HG02588 (cell line): ENCODE results near the gene PGBD2.
"Not testable (repeated sequence)": the region's sequence is repeated elsewhere in the genome, so short reads cannot be mapped to it uniquely, and the experiment has no call there.

Experiments
- ATAC-seq: cut with Tn5 transposase; IDR thresholded peaks from one replicate; pipeline ENCODE4 v1.9.1; 2021; ENCODE audit warnings: mild to moderate bottlenecking, moderate library complexity; ENCODE audit not compliant: unreplicated experiment

PGBD2 gene

DNA sequence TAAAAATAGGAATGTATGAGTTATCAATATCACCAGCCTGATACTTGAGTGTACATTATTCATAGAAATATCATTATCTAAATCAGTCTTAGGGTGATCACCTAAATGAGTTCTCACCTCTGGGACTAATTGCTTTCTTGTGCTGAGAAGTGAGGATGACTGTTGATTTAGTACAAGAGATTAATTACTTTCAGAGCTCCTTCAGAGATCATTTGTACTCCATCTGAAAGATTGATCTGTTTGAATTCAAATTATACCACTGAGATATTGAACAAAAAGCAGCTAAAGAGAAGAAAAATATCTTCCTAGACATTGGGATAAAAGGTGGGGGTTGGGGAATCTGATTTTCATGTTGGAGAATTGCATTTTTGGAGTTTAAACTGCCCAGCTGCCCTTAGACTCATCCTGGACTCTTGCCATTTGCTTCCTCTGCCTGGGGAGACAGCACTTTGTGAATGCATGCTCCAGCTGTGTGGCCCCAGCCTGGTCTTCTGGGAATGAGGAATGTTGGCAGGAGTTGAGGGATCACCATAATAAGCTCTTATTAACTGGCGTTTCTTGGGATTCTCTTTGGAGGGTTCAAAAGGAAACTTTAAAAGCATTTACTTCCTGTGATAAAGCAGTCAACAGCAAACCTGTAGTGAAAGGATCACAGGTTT lies 19.7 kb upstream of the PGBD2 start:
- ATAC-seq, result no peak

DNA sequence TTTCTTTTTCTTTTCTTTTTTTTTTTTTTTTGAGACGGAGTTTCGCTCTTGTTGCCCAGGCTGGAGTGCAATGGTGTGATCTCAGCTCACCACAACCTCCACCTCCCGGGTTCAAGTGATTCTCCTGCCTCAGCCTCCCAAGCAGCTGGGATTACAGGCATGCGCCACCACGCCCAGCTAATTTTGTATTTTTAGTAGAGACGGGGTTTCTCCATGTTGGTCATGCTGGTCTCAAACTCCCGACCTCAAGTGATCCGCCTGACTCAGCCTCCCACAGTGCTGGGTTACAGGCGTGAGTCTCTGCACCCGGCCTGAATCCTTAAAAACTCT lies 16.2 kb upstream of the PGBD2 start:
- not testable (repeated sequence) for ATAC-seq

DNA sequence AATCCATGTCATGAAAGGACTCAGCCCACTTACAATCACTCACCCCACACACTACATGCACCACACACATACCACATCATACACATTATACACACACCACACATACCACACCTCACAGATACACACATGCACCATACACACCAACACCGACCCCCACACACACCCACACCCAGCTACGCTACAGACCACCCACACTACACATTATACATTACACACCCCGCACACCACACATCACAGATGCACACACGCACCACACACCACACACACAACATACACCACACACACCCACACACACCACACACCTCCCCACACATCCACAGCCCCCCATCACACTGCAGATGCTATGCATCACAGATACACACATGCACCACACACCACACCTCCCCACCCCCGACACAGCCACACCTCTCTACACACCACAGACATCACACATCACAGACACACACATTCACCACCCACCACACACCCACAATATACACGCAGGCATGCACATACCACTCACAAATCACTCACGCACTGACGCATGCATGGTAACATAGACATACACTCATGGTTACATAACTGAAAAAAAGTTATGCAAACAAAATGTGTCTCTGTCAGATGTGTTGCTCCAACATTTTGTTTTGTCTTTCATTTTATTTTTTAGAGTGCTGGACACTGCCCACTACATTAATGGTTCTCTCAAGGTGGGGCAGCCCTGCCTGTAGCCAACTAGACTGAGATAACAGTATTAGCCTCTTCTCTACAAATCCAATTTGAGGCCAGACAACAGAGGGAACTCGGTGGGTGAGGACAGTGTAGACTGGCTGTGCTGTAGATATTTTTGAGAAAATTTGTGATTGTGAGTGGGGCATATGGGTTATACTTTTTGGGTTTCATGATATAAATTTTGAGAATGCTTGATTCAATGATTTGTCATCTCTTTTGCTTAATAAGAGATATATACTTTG lies 15.2 kb upstream of the PGBD2 start:
- ATAC-seq, result no peak

DNA sequence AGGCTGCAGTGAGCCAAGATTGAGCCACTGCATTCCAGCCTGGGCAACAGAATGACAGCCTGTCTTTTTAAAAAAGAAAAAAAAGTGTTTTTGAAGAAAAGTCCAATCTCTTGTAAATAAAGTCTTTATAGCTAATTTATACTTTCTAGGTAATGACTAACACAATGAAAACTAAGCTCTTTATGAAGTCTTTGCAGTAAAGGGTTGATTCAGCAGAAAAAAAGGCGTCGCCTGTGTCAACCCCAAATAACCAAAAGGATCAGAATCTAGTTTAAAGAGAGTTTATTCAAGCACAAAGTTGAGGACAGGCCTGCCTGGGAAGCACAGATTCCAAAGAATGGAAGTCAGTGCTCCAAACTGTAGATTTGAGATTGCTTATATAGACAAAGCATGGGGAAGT lies 14.3 kb upstream of the PGBD2 start:
- ATAC-seq, result no peak

DNA sequence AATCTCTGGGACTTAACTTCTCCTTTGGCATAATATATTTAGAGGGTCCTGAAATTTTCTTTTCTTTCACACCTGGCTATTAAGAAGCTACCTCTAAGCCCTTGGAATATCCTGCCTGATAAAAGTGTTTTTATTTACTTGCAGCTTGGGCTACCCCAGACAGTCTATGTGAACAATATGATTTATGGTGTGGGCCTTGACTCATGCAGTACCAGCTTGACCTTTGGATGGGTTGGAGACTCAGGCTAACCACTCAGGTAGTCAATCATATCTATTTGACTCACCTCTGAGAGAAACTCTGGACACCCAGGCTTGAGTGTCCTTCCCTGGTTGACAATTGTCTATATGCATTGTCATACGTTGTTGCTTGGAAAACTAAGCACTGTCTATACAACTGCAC lies 13.4 kb upstream of the PGBD2 start:
- no peak for ATAC-seq

DNA sequence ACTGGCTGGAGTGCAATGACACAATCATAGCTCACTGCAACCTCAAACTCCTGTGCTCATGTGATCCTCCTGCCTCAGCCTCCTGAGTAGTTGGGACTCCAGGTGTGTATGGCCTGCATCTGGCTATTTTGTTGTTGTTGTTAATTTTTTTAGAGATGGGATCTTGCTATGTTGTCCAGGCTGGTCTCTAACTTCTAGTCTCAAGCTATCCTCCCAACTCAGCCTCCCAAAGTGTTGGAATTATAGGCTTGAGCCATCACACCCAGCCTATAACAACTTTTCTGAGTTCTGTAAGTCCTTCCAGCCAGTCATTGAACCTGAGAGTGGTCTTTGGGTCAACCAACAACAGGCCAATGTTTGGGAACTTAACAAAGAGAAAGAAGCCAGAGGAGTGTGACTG lies 11.2 kb upstream of the PGBD2 start:
- ATAC-seq, result no peak

DNA sequence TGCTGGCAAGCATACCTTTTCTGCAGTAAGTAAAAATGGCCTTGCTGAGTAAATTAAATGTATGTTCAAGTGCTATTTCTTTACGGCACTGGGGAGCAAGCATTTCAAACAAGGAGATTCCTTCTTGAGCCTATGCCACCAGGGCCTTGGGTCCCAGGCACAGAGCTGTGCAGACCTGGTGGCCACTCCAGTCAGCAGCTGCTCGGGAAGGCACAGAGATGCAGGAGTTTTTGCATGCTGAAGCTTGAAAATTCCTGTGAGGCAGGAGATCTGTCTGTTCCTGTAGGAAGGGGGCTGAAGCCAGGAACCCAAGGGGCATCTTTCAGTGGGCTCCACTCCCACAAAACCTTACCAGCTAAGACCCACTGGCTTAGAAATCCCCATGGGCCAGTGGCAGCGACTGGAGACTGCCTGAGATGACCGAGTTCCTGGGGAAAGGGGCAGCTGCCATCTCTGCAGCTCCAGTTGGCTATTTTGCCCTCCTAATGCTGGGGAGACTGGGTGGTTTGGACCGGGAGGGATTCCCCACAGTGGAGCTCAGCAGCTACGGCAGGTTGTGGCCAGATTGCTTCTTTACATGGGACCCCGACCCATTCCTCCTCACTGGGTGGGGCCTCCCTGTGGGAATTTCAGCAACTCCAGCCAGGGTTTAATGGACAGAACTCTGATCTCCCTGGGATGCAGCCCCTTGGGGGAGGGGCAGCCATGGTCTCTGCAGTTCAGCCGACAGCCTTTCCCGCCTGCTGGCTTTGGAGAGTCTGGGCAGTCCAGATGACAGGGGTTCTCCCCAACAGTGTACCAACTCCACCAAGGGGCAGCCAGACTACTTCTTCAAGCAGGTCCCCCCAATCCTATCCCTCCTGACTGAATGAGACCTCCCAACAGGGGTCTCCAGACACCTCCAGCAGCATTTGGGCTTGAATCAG lies 8.4 kb upstream of the PGBD2 start:
- ATAC-seq, result no peak

DNA sequence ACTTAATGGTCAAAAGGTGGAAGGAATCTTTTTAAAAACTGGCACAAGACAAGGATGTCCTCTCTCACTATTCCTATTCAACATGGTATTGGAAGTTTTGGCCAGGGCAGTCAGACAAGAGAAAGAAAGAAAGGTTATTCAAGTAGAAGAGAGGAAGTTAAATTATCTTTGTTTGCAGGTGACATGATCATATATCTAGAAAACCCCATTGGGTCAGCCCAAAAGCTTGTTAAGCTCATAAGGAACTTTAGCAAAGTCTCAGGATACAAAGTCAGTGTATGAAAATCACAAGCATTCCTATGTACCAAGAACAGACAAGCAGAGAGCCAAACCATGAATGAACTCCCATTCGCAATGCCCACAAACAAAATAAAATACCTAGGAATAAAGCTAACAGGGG lies 5.4 kb upstream of the PGBD2 start:
- ATAC-seq, result no peak

DNA sequence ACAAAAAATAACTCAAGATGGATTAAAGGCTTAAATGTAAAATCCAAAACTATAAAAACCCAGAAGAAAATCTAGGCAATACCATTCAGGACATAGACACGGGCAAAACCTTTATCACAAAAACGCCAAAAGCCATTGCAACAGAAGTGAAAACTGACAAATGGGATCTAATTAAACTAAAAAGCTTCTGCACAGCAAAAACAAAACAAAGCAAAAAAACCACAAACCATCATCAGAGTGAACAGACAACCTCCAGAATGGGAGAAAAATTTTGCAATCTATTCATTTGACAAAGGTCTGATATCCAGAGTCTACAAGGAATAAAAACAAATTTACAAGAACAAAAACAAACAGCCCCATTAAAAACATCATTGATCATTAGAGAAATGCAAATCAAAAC lies 4.5 kb upstream of the PGBD2 start:
- no peak for ATAC-seq

DNA sequence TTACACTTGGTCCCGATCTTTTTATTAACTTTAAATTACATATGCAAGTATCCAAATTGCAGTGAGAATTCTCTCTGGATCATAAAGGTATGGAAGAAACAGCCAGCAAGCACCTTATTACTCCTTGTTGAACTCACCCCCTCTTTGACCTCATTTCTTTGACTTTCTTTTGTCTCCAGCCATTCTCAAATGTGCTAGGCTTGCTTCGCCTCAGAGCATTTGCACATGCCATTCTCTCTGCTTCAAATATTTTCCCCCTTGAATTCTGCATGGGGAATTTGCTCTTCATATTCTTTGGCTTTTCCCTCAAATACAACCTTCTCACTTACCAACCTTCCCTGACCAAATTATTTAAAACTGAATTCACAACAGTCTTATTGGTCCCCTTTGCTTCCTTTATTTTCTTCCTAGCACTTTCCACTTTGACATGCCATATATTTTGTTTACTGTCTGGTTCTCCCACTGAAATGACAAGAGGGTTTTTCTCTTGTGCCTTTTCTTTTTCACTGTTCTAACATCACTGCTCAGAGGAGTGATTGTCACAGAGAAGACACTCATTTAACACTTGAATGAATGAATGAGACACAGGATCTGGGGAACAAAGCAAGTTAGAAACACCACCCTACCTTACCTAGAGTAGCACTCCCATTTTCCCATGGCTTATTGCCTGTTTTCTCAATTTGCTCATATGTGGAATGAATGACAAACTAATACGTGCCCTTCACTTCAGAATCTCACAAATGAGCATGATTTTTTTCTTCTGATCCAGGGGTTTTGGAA lies 1.4 kb upstream of the PGBD2 start:
- no peak for ATAC-seq

DNA sequence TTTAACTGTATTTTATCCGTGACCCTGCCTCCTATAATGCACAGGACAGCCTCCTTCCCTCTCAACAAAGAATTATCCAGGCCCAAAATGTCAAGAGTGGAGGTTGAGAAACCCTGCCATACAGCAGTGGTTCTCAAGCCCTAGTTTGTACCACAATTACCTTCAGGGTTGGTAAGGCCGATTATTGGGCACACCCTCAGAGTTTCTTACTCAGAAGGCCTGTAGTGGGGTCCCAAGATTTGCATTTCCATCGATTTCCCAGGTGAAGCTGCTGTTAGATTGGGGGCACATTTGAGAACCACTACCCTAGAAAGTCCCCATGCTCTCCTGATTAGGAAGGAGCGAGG lies 400 bp upstream of the PGBD2 start:
- no peak for ATAC-seq

DNA sequence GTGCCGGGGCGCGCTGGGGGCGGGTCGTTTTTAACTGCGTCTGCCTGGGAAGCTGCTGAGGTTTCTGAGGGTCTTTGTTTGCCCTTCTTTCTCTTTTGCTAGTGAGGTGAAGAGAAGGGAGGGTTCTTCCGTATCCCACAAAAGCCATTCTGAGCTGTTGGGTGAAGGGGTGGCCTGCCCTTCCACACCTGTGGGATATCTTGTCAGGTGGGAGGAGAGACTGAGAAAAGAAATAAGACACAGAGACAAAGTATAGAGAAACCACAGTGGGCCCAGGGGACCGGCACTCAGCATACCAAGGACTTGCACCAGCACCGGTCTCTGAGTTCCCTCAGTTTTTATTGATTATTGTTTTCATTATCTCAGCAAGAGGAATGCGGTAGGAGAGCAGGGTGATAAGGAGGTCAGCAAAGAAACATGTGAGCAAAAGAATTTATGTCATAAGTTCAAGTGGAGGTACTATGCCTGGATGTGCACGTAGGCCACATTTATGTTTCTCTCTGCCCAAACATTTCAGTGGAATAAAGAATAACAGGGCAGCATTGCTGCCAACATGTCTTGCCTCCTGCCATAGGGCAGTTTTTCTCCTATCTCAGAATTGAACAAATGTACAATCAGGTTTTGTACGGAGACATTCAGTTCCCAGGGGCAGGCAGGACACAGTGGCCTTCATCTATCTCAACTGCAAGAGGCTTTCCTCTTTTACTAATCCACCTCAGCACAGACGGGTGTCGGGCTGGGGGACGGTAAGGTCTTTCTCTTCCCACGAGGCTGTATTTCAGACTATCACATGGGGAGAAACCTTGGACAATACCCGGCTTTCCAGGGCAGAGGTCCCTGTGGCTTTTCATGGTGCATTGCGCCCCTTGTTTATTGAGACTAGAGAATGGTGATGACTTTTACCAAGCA lies 972 bp downstream of the PGBD2 start:
- peak; percentile 22 for ATAC-seq

DNA sequence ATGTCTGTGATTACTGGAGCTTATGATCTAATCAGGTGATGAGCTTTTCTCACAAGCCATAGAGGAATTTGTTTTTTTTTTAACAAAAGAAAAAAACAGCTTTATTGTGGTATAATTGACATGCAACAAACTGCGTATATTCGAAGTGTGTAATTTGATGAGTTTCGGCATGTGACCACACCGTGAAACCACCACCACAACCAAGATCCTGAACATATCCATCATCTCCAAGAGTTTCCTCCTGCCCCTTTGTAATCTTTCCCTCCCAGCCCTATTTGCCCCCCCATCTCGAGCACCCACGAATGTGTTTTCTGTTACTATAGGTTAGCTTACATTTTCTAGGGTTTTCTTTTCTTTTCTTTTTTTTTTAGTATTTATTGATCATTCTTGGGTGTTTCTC lies 4.7 kb downstream of the PGBD2 start:
- no peak for ATAC-seq

DNA sequence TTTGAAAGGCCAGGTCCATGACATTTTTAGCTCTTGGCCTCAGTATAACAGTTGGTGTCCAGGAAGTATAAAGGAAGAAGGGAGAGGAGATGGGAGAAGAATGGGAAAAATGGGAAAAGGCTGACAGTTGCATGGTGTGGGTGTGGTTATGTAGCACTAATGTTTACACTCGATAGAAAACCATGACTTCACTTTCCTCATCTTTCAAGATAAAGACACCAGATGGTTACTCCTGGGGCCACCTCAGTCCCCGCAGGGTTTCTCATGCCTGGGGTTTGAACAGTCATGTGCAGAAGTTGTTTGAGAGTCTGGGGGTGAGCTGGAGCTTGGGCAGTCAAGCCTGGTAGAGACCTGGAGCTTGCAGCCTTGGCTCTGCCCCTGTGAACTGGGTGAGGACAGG lies 7.9 kb downstream of the PGBD2 start:
- no peak for ATAC-seq

DNA sequence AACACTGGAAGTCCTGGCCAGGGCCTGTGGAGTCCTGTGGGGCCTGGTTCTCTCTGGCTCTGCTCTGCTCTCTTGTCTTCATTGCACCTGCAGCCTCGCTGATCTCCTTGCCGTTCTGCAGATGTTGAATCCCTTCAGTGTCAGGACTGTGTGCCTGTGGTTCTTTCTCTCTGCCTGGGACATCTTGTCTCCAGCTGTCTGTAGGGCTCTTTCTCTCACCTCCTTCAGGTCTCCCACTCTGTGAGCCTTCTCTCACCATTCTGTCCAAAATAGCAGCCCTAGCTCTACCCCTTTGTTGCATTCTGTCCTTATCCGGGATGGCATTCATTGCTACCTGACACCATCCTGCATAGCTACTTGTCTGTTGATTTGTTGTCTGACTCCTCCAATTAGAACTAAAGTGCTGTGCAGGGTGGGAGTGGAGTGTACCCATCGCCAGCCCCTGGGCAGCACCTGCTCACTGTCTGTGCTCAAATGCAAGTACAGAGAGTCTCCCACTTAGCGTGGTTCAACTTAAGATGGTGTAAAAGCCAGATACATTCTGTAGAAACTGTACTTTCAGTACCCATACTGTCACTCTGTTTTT lies 8.9 kb downstream of the PGBD2 start:
- no peak for ATAC-seq

DNA sequence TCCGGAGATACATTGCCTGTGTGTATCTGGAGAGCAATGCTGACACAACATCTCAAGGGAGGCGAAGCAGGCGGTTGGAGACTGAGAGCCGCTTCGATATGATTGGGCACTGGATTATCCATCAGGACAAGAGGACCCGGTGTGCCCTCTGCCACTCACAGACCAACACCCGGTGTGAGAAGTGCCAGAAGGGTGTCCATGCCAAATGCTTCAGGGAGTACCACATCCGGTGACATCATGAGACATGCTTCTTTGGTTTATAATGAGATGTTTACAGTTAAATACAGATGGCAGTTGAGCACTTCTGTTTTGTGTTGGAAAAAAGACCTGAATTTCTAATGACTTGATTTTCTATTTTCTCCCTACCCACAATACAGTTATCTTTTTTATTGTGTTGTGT lies 12.1 kb downstream of the PGBD2 start:
- ATAC-seq, result no peak

DNA sequence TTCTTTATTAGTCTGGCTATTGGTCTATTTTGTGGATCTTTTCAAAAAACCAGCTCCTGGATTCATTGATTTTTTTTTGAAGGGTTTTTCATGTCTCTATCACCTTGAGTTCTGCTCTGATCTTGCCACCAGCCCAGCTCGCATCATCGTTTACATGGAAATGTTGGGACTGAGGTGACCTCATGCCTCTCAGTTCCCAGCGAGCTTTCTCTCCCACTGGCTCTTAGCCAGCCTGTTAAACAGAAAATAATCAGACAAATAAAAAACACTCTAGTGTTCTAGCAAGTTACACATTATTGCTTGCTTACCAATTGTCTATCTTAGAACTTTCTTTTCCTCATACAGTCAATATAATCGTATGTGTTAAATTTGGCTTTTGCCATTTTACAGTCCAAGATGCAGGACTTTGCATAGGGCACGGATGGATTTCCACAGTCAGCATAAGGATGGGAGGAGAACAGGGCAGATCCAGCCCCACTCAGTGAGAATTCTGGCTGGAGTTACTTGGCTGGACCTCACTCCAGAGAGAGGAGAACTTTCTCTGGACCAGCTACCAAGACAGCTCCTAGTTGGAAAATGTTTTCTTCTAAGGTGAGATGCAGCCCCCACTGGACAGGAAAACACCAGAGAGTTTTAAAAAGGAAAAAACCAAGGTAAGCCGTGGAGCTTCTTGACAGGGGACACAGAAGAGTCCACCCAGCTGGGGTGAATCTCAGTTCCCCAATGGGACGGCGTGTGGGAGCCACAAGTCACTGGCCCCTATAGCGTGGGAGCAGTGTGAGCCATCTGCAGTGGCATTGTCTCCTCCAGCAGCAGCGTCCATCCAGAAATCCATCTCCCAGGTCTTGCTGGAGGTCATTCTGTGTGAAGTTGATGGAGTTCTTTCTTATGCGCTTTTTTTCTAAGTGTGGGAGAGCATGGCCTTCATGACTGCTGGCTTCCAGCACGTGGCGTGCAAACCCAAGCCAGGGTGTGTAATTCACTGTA lies 17.6 kb downstream of the PGBD2 start:
- no peak for ATAC-seq
